Skeletal muscle cell (primary cell): Measurements from ENCODE around the gene VLDLR.
"Not testable (repeated sequence)": the region's sequence is repeated elsewhere in the genome, so short reads cannot be mapped to it uniquely, and the experiment has no call there.

Experiments used
- DNase-seq: peaks from one replicate; pipeline ENCODE4 v3.0.0-alpha.2; 2010; ENCODE audit warnings: low read depth
- H3K4me3 ChIP-seq: 2 replicates; pipeline ENCODE4 v1.5.1; 2011; ENCODE audit warnings: low read depth, mild to moderate bottlenecking, control low read depth, low read length, moderate library complexity

Gene VLDLR

DNA sequence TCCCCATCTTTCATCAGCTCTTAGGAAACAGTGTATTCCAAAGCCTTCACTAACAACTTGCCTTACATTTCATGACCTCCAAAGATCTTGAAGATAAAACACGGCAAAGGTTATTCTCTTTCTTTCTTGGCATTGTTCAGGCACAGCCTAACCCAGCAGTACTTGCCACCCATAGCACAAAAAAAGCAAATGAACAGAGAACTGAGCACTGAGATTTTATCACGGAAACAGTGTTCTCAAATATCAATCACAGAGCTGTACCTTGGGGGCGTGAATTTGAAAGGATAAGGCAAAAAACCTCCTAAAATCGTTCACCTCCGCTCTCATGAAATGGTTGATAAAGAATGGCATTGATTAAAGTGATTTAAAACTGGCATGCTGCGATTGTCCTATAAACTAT lies 78.8 kb downstream of the VLDLR start:
- no peak for DNase-seq
- H3K4me3 ChIP-seq: no peak overlapping the region

DNA sequence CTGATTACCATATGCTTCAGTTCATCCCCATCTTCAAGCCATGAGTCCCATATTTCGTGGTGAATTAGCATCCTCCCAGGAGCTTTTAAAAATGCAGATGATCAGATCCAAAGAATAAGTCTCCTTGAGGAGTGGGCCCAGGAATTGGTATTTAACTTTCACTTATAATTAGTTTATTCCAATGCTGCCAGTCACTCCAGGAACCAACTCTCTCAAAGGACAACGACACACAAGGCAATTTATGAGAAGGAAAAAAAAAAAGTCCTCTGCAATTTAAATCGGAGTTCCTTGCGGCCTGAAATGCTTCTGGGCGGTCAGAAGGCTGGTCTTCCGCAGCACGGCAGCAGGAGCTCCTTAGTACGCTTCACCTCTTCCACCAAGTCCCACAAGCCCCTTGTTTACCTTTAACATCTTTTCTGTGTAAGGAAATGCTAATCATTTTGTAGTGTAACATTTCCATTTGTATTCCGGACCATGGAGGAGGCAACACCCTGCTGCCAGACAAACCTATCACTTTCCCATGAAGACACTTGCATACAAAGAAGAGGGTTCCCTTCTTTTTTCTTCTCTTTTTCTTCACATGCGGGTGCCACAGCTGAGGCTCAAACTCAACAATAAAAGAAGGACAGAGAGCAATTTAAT lies 79.4 kb downstream of the VLDLR start:
- no peak overlapping the region for H3K4me3 ChIP-seq
- DNase-seq: no peak

DNA sequence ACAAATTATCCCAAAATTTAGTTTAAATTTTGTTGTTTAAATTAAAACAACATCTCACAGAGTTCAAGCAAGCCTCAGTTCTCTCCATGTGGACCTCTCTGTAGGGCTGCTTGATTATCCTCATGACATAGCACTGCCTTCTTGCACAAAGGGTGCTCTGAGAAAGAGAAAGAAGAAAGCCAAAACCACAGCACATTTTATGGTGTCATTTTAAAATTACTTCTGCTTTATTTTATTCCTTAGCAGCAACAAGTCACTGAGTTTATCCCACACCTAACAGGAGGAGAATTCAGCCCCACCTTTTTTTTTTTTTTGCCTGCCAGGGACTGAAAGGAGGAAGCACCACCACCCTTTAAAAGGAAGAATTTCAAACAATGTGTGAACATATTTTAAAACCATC lies 82.9 kb downstream of the VLDLR start:
- no peak for DNase-seq
- H3K4me3 ChIP-seq: no peak overlapping the region

DNA sequence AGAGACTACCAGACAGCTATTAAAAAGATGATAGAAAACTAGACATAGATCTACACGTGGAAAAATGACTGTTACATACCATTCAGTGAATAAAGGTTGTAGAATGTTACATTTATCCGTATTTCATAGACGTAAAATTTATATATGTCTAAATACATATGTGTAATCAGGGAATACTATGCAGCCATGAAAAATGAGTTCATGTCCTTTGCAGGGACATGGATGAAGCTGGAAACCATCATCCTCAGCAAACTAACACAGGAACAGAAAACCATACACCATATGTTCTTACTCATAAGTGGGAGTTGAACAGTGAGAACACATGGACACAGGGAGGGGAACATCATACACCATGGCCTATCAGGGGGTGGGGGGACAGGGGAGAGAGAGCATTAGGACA lies 85.7 kb downstream of the VLDLR start:
- DNase-seq, H3K4me3 ChIP-seq: not testable (repeated sequence)
